ENCODE results near the gene TARBP1. TPM values are rescaled to one million over a fixed set of nuclear protein-coding genes. Genes with fewer than 3 reads are reported as not detected.

TARBP1 gene
- total and polyA plus RNA-seq, 2 of the 13 experiments (the other 11 are each of a cell fraction or from before 2014, with no cell fraction given) = 37.7 to 67.0 TPM

- TF ChIP-seq ZHX2 (IDR thresholded peaks at IDR 0.05; ENCODE audit: low read depth) (no peak), ZHX2 (CRISPR knock-in tag; IDR thresholded peaks at IDR 0.05; ENCODE audit: borderline replicate concordance) (no peak), ATF7-NPFF (CRISPR knock-in tag; IDR thresholded peaks at IDR 0.05; ENCODE audit: low read depth) (no peak), ZBTB2 (CRISPR knock-in tag; IDR thresholded peaks at IDR 0.05; ENCODE audit: low read depth) (no peak), HNRNPUL1 (IDR thresholded peaks at IDR 0.05; ENCODE audit: low read depth, low read length) (no peak), ZNF207 (IDR thresholded peaks at IDR 0.05; ENCODE audit: borderline replicate concordance) (no peak), STAG1 (CRISPR knock-in tag; IDR thresholded peaks at IDR 0.05) (peak; percentile 98), ZBTB37 (CRISPR knock-in tag; IDR thresholded peaks at IDR 0.05) (no peak), ZMYM4 (CRISPR knock-in tag; IDR thresholded peaks at IDR 0.05) (peak; percentile 58), HMG20A (CRISPR knock-in tag; IDR thresholded peaks at IDR 0.05; ENCODE audit: borderline replicate concordance) (no peak), ISL2 (CRISPR knock-in tag; IDR thresholded peaks at IDR 0.05) (no peak), RFX5 (IDR thresholded peaks at IDR 0.05; ENCODE audit: low read depth, low read length) (no peak), MXI1 (IDR thresholded peaks at IDR 0.05; ENCODE audit: borderline replicate concordance, low read depth, low read length) (no peak), ZNF430 (CRISPR knock-in tag; IDR thresholded peaks at IDR 0.05) (0 out of 2 replicates have a peak, but pooled peaks have one; percentile 36), MBNL3 (CRISPR knock-in tag; conservative IDR thresholded peaks at IDR 0.05) (no peak), KDM2A (CRISPR knock-in tag; IDR thresholded peaks at IDR 0.05; ENCODE audit: borderline replicate concordance, low read depth) (no peak), REXO4 (CRISPR knock-in tag; IDR thresholded peaks at IDR 0.05; ENCODE audit: borderline replicate concordance) (no peak), ZNF772 (CRISPR knock-in tag; IDR thresholded peaks at IDR 0.05) (0 out of 2 replicates have a peak, but pooled peaks have one; percentile 45), ZNF781 (CRISPR knock-in tag; IDR thresholded peaks at IDR 0.05; ENCODE audit: borderline replicate concordance, not compliant biosample characterization) (no peak), EEA1 (CRISPR knock-in tag; IDR thresholded peaks at IDR 0.05; ENCODE audit: borderline replicate concordance) (no peak), ZNF629 (CRISPR knock-in tag; conservative IDR thresholded peaks at IDR 0.05) (0 out of 2 replicates have a peak, but pooled peaks have one; percentile 5)
Measured at GRCh38 chr1:234486858-234487840, 8.2 kb upstream of the TARBP1 start (continued).
